GM21825 (cell line): ENCODE data around the gene LRP8.
"Not testable (repeated sequence)": the region's sequence is repeated elsewhere in the genome, so short reads cannot be mapped to it uniquely, and the experiment has no call there.

Experiments
- ATAC-seq: cut with Tn5 transposase; IDR thresholded peaks from one replicate; pipeline ENCODE4 v1.9.1; 2021; ENCODE audit warnings: mild to moderate bottlenecking, moderate library complexity; ENCODE audit not compliant: unreplicated experiment

The LRP8 gene

DNA sequence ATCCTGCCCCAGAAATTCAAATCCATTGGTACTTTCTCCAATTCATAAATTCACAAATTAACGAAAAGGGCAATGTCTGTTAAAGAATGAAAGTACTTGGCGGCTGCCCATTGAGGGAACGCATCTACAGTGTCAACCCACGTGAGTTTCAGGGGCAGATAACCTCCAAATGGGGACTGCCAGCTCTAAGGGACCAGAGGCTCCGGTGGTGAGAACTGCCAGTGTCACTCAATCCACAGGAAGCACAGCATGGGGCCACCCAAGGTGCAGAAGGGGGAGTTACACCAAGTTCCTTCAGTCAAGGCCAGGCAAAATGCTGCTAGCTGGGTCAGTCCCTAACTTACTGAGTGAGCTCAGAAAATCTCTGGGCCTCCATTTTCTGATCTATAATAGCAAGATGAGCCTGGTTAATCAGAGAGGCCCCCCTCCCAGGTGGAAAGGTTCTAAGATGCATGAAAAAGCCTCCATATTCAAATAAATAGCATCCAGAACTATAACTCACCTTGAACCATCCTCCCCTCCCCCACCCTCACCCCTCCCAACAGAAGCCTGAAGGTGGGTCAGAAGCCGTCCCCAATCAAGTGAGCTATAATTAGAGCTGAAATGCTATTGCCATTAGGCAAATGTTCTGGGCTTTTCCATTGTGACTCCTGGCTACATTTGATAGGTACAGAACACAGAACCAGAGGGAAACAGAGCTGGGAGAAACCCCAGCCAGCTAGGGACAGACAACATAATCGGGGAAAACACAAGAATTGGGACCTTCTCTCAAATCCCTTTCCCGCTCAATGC is 41.7 kb downstream of the LRP8 start:
- ATAC-seq, result no peak

DNA sequence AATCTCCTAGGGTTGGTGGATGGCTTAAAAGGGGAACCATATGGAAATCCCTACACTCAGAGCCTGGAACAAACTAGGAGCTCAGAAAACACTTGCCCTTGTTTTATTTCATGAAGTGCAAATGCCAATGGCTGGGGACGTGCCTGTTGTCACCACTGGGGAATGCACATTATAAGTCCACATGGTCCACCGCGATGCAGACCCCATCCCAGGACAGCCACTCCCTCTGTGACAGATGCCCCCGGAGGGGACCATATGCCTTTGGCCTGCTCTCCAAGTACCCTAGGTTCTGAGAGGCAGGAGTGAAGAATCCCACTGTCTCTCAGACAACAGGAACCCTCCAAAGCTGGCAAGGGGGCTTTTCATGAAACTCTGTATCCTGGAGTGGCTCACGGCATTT is 42.3 kb downstream of the LRP8 start:
- ATAC-seq, result no peak

DNA sequence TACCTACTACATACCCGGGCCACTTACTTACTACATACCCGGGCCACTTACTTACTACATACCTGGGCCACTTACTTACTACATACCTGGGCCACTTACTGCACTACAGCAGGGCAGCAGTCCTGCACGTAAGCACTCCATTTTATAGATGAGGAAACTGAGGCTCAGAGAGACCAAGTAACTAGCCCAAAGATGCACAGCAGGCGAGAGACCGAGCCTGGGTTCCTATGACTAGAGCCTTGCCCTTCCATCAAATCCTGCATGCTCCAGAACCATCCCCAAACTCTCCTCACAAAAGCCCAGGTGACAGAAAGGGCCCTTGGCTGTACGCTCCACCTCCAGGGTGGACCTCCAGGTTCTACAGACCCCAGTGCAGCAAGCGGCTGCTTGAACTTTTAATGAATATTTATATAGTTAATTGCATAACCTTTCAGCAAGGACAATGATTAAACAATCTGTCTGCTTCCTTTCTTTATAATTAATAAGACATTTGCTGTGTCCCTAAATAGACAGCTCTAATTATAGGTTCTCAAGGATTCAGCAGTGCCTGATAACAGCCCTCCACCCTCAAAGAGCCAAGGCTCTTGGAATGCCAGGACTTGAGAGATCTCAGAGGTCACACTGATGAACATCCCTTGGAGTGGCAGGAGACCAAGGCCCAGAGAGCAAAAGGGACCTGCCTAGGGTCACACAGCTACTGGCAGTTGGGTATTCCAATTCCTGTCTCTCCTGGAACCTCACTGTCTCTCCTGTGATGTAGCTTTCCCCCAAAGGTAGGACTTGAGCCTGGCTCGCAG is 43.4 kb downstream of the LRP8 start:
- ATAC-seq, result no peak

GRCh38 chr1:53283156-53283555 is 44.7 kb downstream of the LRP8 start:
- ATAC-seq, result not testable (repeated sequence)

- no peak for ATAC-seq
Measured at GRCh38 chr1:53281133-53281532, 46.7 kb downstream of the LRP8 start.

DNA sequence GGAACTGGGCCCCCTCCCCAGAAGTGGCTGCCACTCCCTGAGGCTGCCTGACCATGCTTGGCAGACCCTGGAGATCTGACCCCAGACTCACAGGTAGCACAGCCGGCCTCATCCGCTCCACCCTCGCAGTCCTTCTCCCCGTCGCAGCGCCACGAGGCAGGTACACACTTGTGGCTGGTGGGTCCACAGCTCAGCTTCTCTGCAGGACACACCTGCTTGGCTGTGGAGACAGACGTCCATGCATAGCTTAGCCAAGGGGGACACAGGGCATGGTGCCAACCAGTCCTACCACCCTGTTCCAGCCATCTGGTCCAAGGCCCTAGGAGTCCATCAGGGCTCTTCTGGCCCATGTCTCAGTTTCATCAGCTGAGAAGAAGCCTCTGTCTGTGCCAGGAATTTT is 47.4 kb downstream of the LRP8 start:
- no peak for ATAC-seq

GRCh38 chr1:53279296-53280200 is 48.3 kb downstream of the LRP8 start:
- ATAC-seq, result no peak

GRCh38 chr1:53278298-53278725 is 49.6 kb downstream of the LRP8 start:
- ATAC-seq, result no peak

GRCh38 chr1:53277326-53277725 is 50.5 kb downstream of the LRP8 start:
- no peak for ATAC-seq

GRCh38 chr1:53276902-53277281 is 51.0 kb downstream of the LRP8 start:
- no peak for ATAC-seq

GRCh38 chr1:53276153-53276901 is 51.5 kb downstream of the LRP8 start:
- ATAC-seq, result no peak

- ATAC-seq, result no peak
Measured at GRCh38 chr1:53275566-53275965, 52.3 kb downstream of the LRP8 start.

GRCh38 chr1:53274541-53275185 is 53.2 kb downstream of the LRP8 start:
- no peak for ATAC-seq

- no peak for ATAC-seq
Measured at GRCh38 chr1:53274026-53274425, 53.8 kb downstream of the LRP8 start.

DNA sequence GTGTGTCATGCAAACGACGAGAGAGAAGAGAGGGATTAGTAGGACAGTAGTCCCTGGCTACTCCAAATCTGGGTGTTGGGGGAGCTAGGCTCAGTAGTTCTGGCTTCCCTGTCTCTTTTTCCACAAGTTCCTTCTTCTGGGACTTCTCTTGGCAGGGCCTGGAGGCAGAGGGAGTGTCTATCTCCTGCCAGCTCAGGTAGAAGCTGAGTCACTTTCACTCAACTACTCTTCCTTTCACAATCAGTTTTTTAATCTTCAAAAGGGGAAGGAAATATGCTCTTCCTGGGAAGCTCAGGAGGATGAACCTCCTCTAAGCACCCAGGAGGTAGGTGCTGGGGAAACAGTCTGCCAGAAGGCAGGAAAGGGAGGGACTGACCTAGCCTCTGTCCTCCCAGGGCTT is 54.3 kb downstream of the LRP8 start:
- no peak for ATAC-seq

DNA sequence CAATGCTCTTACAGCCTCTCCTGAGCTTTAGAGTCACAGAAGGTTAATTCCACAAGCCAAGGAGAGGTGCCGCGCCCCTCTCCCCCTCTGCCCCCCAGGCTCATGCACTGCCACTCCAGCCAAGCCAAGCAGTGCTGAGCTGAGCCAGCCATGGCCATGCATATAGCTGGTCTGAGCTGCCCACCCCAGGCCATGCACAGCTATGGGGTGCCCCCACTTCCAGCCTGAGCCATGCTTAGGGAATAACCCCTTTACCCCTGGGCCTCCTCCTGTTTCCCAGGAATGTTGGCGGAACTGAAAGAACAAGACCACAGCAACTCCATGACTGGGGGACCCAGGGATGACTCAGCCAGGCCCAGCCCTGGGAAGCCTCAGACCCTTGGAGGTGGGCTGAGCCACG is 55.5 kb downstream of the LRP8 start:
- no peak for ATAC-seq

- ATAC-seq, result no peak
Measured at GRCh38 chr1:53271446-53272090, 56.3 kb downstream of the LRP8 start.

GRCh38 chr1:53270873-53271272 is 57.0 kb downstream of the LRP8 start:
- ATAC-seq, result no peak

DNA sequence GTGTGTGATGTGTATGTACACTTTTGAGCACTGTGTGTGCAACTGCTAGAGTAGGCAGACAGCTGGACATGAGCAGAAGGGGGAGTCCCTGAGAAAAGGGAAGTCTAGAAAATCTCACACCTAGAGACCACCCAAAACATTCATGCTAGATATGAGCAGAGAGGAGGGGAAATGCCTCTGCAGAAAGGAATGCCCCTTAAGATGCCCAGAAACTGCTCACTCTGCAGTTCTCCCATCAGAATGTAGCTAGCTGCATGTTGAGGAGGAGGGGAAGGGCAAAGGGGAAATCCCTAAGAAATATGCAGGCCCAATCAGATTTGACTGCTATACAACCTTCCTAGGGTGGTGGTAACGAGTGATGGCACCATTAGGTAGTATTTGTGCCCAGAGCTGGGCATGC is 57.8 kb downstream of the LRP8 start:
- no peak for ATAC-seq

- ATAC-seq, result no peak
Measured at GRCh38 chr1:53267761-53268160, 60.1 kb downstream of the LRP8 start.
